Measurements from ENCODE around the gene TMEM115. TPM values are rescaled to one million over a fixed set of nuclear protein-coding genes. Genes with fewer than 3 reads are reported as not detected.
A peak's percentile ranks its signal among the peaks of the same experiment; 100 is the strongest.

TMEM115 gene
- total RNA-seq, 1 donor from 2014 or later = 40.1 TPM

DNA sequence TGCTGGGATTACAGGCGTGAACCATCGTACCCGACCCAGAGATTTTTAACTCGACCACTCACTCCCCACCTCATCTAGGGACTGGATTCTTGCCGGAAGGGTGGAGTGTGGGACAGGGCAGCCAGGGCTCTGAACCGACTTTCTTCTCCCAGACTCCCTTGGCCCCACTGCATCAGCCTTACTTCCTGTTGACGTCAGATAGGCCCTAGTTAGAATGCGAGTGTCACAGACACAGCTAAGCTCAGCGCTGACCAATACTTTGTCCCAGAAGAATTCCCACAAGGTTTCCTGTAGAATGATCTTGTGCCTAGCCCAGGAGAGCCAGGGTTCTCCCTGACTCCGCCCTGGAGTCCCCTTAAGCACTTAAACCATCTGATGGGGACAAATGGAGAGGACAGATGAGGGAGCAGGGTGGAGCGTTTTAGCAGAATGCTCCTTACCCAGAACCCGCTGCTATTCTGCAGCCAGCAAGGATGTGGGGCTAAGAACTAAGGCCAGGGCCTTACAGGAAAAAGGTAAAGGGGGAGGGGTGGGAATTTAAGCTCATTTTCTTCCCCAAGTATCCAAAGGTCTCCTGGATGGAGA lies 25.5 kb downstream of the TMEM115 start:
- no peaks in the 10 kb centered on the region for H3K27me3 ChIP-seq
- peak overlapping the region; percentile 10 for H3K4me3 ChIP-seq
- peak overlapping the region; percentile 96 for H3K27ac ChIP-seq
- TF ChIP-seq, protein P1, sequence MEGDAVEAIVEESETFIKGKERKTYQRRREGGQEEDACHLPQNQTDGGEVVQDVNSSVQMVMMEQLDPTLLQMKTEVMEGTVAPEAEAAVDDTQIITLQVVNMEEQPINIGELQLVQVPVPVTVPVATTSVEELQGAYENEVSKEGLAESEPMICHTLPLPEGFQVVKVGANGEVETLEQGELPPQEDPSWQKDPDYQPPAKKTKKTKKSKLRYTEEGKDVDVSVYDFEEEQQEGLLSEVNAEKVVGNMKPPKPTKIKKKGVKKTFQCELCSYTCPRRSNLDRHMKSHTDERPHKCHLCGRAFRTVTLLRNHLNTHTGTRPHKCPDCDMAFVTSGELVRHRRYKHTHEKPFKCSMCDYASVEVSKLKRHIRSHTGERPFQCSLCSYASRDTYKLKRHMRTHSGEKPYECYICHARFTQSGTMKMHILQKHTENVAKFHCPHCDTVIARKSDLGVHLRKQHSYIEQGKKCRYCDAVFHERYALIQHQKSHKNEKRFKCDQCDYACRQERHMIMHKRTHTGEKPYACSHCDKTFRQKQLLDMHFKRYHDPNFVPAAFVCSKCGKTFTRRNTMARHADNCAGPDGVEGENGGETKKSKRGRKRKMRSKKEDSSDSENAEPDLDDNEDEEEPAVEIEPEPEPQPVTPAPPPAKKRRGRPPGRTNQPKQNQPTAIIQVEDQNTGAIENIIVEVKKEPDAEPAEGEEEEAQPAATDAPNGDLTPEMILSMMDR (IDR thresholded peaks at IDR 0.05) = no peak
- no peaks in the 10 kb centered on the region for H3K9me3 ChIP-seq
- peaks cover 41% of the 10 kb centered on the region for H3K4me1 ChIP-seq
- H3K36me3 ChIP-seq = peaks cover 28% of the 10 kb centered on the region
- intact Hi-C loops (cut with DNase I) = no loop called here
- ATAC-seq (no peak), DNase-seq (no peak)

DNA sequence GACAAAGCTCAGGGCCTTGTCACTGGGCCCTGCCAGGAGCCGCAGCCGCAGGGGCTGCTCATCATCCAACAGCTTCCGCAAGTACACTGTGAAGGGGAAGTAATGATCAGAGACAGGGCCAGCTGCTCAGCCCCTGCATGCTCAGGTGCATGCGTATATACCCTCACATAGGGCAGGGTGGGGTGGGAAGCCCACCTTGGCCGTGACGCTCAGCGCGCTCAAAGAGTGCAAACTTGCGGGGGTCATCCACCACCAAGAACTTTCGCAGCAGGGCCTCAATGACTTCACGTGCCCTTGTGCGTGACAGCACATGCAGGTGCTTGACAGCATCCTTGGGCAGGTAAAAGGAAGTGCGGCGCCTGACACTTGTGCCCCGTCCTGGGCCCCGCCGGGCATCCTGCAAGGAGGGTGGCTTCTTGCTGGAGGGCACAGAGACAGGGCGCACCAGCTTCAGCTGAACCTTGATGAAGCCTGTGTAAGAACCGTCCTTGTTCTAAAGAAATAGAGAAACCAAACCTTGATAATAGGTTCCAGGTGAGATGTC lies 27.9 kb downstream of the TMEM115 start:
- no peak overlapping the region for H3K4me3 ChIP-seq
- peaks cover 31% of the 10 kb centered on the region for H3K36me3 ChIP-seq
- intact Hi-C loops (cut with DNase I) = no loop called here
- peaks cover 45% of the 10 kb centered on the region for H3K4me1 ChIP-seq
- no peak for ATAC-seq
- TF ChIP-seq, protein P1 (IDR thresholded peaks at IDR 0.05) = no peak
- no peak for DNase-seq
- H3K27me3 ChIP-seq = no peaks in the 10 kb centered on the region
- H3K9me3 ChIP-seq = no peaks in the 10 kb centered on the region
- H3K27ac ChIP-seq = no peak overlapping the region

DNA sequence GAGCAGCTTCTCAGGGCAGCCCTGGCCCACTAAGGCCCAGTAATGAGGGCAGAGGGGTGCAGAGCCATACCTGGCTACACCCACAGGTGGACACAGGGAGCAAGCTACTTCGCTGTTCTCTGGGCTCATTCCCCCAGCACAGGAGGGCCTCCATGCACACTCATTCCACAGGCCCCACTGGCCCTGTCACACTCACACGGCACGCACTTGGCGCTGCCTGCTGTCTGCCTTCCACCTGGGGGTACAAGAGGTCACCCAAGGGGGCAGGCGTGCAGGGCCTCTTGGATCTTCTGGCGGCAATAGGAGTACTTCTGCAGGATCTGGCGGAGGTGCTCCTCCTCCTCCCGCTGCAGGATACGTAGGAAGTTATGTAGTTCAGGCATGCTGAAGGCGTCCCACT lies 29.0 kb downstream of the TMEM115 start:
- no peak for DNase-seq
- ATAC-seq = no peak
- intact Hi-C loops (cut with DNase I) = no loop called here
- H3K9me3 ChIP-seq = no peaks in the 10 kb centered on the region
- TF ChIP-seq, protein P1 (IDR thresholded peaks at IDR 0.05) = no peak
- H3K4me1 ChIP-seq = peaks cover 34% of the 10 kb centered on the region
- H3K27ac ChIP-seq = no peak overlapping the region
- no peaks in the 10 kb centered on the region for H3K27me3 ChIP-seq
- peaks cover 42% of the 10 kb centered on the region for H3K36me3 ChIP-seq
- H3K4me3 ChIP-seq = no peak overlapping the region

DNA sequence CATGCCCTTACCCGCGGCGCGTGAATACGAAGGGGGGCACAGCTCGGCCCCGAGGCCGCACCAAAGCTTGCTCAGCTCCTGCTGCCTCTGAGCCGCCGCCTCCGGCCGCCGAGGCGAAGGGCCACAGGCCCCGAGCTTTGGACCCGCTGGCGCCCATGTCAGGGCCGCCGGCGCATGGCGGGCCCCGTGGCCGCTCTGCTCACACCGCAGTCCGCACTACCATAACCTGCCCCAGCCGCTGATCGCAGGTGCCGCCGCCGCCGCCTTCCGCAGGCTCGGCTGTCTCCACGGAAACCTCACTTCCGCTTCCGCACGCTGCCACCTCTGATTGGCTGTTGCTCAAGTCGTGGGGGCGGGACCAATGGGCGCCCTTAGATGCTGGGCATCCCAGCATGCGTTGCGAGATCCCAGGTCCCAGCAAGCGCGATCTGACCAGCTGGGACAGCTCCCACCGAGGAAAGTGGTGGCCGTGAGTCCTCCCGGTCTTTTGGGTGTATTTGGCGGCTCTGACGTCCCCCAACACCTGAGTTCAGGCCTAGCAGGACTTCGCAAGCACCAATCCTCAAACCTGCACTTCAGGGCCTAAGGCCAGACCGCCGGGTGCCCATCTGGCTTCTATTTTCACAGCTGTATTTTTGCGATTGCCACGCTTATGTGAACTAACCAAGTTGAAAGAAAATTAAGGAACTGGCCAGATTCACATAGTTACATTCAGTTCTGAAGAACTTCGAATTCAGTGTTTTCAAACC lies 31.2 kb downstream of the TMEM115 start, which contains the start of gene TUSC2:
TSS of gene TUSC2 (minus strand) at position 281 of the 749 bp plus-strand sequence. CDS start at position 157, 124 bp downstream.
- Histone ChIP-seq H3K27ac (peak within 1 kb of the TSS; percentile 89), H3K36me3 (peaks cover 42% of the 10 kb centered on the region), H3K4me3 (peak within 1 kb of the TSS; percentile 99), H3K27me3 (no peaks in the 10 kb centered on the region), H3K4me1 (peaks cover 31% of the 10 kb centered on the region), H3K9me3 (no peaks in the 10 kb centered on the region)
- ATAC-seq (peak; percentile 93), DNase-seq (peak; percentile 98)
- TF ChIP-seq, protein P1 (IDR thresholded peaks at IDR 0.05) = no peak
- intact Hi-C loops (cut with DNase I) = no loop called here

DNA sequence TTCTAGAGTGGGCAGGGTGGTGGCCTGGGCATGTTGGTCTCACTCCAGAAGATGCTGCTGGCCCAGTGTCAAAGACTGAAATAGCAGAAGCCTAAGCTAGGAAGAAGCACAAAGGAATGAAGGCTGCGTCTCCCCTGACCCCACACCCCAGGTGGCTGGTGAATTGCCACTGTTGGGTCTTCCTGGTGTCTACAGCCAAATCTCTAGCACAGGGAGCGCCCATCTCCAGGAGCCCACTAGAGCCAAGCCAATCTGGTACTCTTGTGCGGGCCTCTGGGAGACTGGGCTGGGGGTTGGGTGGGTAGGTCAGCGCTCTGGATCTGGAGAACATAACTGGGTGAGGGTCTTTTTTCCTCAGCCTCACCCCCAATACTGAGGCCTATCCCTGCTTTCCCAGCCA lies 32.2 kb downstream of the TMEM115 start:
- ATAC-seq = no peak
- intact Hi-C loops (cut with DNase I) = no loop called here
- TF ChIP-seq, protein P1 (IDR thresholded peaks at IDR 0.05) = no peak
- no peak for DNase-seq
- Histone ChIP-seq H3K27me3 (no peaks in the 10 kb centered on the region), H3K27ac (peak overlapping the region; percentile 89), H3K4me3 (peak overlapping the region; percentile 99), H3K9me3 (no peaks in the 10 kb centered on the region), H3K4me1 (peaks cover 40% of the 10 kb centered on the region), H3K36me3 (peaks cover 42% of the 10 kb centered on the region)
